Endometrial microvascular endothelial cells (primary cell): ENCODE results near the gene CD58. TPM values are rescaled to one million over a fixed set of nuclear protein-coding genes. Genes with fewer than 3 reads are reported as not detected.
"Not testable (repeated sequence)": the region's sequence is repeated elsewhere in the genome, so short reads cannot be mapped to it uniquely, and the experiment has no call there.

Source experiments
- in situ Hi-C: cut with HindIII; loops from 2 replicates; pipeline ENCODE4 v1.10.0; 2017; ENCODE audit warnings: low sequenced_read_pairs, low pct_unique_long_range_greater_than_20kb; ENCODE audit errors: inconsistent ontology term
- total RNA-seq: library from RNA; depleted of rRNA; stranded (reverse); fragments of >200 nt; gene quantifications from one replicate; pipeline ENCODE4 v1.2.3, GENCODE V29; 2015; ENCODE audit errors: inconsistent ontology term

CD58 gene
- total RNA-seq, 1 donor from 2014 or later, result 13.9 TPM

GRCh38 chr1:116574581-116575291 lies 3.9 kb upstream of the CD58 start:
- in situ Hi-C loops, result no loop called here

DNA sequence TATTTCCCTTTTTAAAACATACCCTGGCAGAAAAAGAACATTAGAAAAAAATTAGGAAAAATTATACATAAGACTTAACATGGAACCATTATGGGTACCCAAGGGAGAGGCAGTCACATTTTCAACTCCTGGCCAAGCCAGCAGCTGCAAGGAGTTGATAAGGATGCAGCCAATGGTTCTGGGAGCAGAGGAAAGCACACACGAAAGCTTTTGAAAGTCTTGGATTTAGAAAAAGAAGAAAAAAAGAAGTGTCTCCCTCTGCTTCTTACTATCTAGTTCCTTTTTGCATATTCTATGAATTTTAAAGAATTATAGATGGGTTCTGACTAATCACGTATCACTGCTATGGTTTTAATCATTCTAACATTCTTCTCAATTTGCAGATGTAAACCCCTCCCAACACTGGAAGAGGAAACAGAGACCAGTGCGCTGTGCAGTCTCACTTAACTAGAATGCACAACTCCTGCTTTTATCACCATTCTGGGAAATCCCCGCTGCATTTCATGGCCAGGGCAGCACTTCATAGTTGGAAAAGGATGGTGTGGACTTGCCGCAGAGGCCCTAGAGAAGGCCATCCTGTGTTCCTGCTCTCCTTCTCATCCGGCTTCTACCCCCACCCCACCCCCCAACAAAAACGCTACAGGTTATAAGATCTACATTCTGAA lies 2.7 kb upstream of the CD58 start:
- in situ Hi-C loops, result no loop called here

GRCh38 chr1:116572771-116573430 lies 2.1 kb upstream of the CD58 start:
- in situ Hi-C loops, result no loop called here

DNA sequence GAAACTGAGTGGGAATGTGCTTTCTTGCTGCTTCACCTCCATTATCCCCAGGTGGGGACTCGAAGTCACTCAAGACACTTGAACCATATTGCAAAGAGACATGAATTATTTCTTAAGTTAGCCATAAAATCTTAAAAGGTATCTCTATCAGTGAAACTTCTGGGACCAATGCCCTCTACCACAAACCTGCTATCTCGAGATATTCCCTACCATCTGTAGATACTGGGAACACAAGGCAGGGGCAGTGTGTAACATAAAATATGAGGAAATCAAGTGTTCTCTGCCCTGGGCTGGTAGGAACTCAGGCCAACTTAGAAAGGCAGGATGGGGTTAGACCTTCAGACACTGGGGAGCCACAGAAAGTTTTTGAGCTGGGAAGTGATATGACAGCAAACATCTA lies 1.3 kb upstream of the CD58 start:
- in situ Hi-C loops, result no loop called here

DNA sequence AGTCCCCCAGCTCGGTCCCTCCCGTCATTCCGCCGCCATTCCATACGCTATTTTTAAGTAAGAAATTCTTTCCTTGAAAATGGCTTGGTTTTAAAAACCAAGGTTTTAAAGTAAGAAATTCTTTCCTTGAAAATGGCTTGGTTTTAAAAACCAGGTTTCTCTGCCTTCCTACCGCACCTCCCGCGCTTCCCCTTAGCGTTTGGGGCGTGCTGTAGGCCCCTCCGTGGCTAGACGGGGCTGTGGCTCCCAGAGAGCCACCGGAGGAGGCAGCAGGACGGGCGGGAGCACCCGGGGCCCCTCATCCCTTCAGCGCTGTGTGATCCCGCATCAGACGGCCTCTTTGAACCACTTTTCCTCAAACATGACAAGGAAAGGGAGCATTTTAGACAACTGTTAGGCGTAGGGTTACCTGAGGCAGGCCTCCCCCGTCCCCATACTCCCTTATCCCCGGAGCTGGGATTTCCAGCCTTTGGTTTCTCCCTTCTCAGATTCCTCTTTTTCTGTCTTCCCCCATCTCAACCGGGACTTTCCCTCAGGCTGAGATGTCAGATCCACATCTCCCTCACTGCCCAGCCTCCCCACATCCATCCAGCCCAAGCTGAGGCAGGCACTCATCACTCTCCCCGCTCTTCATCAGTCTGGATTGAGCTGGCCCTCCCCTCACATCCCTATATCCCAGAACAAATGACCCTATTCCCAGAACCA lies 541 bp upstream of the CD58 start:
- in situ Hi-C loops, result no loop called here

GRCh38 chr1:116569776-116570357 lies 959 bp downstream of the CD58 start:
- in situ Hi-C loops, result no loop called here

GRCh38 chr1:116569381-116569670 lies 1.5 kb downstream of the CD58 start:
- in situ Hi-C loops, result no loop called here

- in situ Hi-C loops, result no loop called here
These were observed 2.0 kb downstream of the CD58 start for GRCh38 chr1:116568662-116569380.

DNA sequence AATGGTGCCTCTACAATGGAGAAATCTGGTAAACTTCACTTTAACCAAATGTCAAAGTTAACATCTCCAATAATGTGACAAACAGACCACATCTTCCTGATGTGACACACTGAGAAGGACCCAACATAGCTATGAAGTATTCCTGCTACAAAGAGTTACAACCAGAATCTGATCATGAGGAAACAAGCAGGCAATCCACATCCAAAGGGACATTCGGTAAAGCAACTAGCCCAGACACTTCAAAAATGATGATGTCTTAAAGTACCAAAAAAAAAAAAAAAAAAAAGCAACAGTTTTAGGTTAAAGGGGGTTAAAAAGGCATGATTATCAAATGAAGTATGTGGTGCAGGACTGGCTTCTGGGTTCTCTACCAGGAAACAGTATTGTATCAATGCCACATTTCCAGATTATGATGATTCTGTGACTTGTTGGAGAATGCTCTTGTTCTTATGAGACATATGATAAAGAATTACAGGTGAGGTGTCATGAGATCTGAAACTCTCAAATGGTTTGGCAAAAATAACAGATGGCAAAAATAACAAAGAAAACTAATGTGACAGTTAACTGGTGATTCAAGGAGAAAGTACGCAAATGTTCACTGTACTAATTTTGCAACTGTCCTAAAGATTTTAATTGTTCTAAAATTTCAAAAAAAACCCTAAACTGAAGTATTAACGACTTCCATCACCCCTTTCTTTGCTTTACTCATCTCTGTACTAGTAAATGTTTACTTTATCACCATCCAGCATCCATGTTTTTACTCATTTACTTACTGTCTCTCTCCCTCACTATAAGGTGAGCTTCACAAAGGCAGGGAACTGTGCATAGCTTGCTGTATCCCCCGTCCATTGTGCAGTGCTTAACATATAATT lies 2.8 kb downstream of the CD58 start:
- in situ Hi-C loops, result no loop called here

GRCh38 chr1:116565222-116565621 lies 5.6 kb downstream of the CD58 start:
- in situ Hi-C loops, result no loop called here

DNA sequence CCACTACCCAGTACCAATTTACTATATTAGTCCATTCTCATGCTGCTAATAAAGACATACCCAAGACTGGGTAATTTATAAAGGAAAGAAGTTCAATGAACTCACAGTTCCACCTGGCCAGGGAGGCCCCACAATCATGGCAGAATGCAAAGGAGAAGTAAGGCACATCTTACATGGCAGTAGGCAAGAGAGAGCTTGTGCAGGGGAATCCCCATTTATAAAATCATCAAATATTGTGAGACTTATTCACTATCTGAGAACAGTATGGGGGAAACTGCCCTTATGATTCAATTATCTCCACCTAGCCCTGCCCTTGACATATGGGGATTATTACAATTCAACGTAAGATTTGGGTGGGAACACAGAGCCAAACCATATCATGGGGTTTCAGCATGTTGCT lies 6.4 kb downstream of the CD58 start:
- in situ Hi-C loops, result no loop called here

DNA sequence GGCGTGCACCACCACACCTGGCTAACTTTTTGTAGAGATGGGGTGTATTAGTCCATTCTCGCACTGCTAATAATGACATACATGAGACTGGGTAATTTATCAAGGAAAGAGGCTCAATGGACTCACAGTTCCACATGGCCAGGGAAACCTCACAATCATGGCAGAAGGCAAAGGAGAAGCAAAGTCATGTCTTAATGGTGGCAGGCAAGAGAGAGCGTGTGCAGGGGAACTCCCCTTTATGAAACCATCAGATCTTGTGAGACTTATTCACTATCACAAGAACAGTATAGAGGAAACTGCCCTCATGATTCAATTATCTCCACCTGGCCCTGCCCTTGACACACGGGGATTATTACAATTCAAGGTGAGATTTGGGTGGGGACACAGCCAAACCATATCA lies 8.4 kb downstream of the CD58 start:
- in situ Hi-C loops, result not testable (repeated sequence)

- in situ Hi-C loops, result no loop called here
These were observed 9.3 kb downstream of the CD58 start for GRCh38 chr1:116561563-116561962.

GRCh38 chr1:116560704-116561490 lies 9.9 kb downstream of the CD58 start:
- in situ Hi-C loops, result no loop called here

DNA sequence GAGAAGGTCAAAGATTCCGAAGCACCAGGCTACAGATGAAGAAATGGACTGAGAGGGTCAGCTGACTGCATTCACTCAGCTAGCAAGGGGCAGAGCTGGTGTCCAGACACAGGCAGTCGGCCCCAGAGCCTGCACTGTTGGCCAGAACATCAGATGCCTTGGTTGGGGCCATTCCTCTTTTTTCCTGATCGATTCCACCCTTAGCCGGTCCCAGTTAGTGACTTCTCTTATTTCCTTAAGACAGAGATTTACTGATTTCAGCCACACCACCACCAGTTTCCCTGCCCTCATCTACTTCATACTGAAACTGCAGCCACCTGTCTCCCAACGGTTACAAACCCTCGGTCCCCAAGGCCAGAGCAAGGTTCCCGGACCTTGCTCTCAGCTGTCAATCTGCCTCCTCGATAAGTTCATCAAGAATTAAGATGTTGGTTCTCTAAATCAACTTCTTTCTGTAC lies 11.5 kb downstream of the CD58 start:
- in situ Hi-C loops, result no loop called here

DNA sequence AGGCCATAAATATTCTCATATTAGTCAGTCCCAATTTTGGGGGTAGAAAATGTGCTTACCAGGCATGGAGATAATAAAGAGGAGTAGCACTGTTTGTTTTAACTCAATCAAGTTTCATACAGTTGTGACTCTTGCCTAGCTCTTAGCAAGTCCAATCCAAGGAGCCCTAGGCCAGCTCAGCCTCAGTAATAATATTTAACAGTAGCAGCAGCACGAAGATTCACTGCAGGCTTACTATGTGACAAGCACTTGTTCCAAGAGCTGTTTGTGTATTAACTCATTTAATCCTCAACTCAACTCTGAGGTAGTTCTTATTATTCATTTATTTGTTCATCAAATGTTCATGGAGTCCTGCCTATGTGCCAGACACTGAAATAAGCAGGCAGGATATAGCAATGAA lies 12.3 kb downstream of the CD58 start:
- in situ Hi-C loops, result no loop called here

DNA sequence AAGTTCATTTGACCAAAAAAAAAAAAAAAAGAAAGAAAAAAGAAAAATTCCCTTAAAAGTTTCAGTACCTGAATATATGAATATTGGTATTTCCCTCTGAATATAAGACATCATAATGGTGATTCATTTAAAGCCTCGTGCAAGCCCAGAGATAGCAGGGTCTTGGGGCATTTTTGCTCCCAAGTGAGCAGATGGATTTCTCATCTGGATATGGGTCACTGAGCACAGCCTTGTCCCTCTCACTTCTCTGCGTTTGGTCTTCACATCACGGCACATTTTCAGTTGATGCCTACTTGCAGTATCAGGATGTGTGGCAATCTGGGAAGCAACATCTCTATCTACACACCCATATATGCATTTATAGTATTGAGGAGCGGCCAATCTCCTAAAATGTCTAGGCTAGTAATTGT lies 12.7 kb downstream of the CD58 start:
- in situ Hi-C loops, result no loop called here
